Small intestine (tissue), 7 donors: ENCODE results near the gene NOMO2. TPM values are rescaled to one million over a fixed set of nuclear protein-coding genes. Genes with fewer than 3 reads are reported as not detected.
"Not testable (repeated sequence)": the region's sequence is repeated elsewhere in the genome, so short reads cannot be mapped to it uniquely, and the experiment has no call there.

Experiments used
- DNase-seq, 2 donors: peaks; one replicate each; pipeline versions ENCODE4 v3.0.0 to v3.0.0-alpha.2; 2013
- FAIRE-seq: peaks from 2 replicates; lab custom pipeline; 2012; peaks lifted over from hg19 to GRCh38; lab: Jason Lieb, UNC
- H3K27ac ChIP-seq, 3 donors: one replicate each; pipeline ENCODE4 v1.5.1; 2013; ENCODE audit warnings: low read length in 2 of 3, mild to moderate bottlenecking in 2 of 3, control low read depth in 1 of 3, inconsistent platforms in 1 of 3, low read depth in 1 of 3, moderate library complexity in 1 of 3
- H3K27me3 ChIP-seq, 3 donors: one replicate each; pipeline ENCODE4 v1.6.1; 2013; ENCODE audit warnings: low read length in 3 of 3, inconsistent platforms in 1 of 3; ENCODE audit not compliant: control insufficient read depth in 3 of 3, insufficient read depth in 3 of 3
- H3K36me3 ChIP-seq, 3 donors: one replicate each; pipeline ENCODE4 v1.6.1; 2013; ENCODE audit warnings: low read length in 3 of 3, inconsistent platforms in 1 of 3, low read depth in 1 of 3, mild to moderate bottlenecking in 1 of 3, moderate library complexity in 1 of 3; ENCODE audit not compliant: control insufficient read depth in 3 of 3, insufficient read depth in 2 of 3
- H3K4me1 ChIP-seq, 3 donors: one replicate each; pipeline ENCODE4 v1.6.1; 2013; ENCODE audit warnings: low read length in 2 of 3, inconsistent platforms in 1 of 3, low read depth in 1 of 3, mild to moderate bottlenecking in 1 of 3, moderate library complexity in 1 of 3; ENCODE audit not compliant: control insufficient read depth in 3 of 3, insufficient read depth in 2 of 3
- H3K4me3 ChIP-seq, 3 donors: one replicate each; pipeline ENCODE4 v1.5.1; 2013; ENCODE audit warnings: low read length in 3 of 3, control low read depth in 1 of 3, inconsistent platforms in 1 of 3, low read depth in 1 of 3, mild to moderate bottlenecking in 1 of 3, moderate library complexity in 1 of 3
- H3K9me3 ChIP-seq, 2 donors: one replicate each; pipeline ENCODE4 v1.6.1; 2013; ENCODE audit warnings: low read depth in 1 of 2, low read length in 1 of 2; ENCODE audit not compliant: control insufficient read depth in 2 of 2, insufficient read depth in 1 of 2
- WGBS, 3 donors: extraction: QIAGEN DNeasy Blood & Tissue Kit; methylation state at CpG; one replicate each; pipeline ENCODE4 v1.1.7; 2013; 5-methylcytosine and 5-hydroxymethylcytosine counted together
- polyA plus RNA-seq, 4 donors: library from polyadenylated mRNA; stranded (reverse) in 3 of 4; unstranded in 1 of 4; fragments of 200-250 nt in 3 of 4; fragments of 120-200 nt in 1 of 4; gene quantifications; one replicate each; pipeline versions ENCODE4 v1.2.1 to v1.2.3, GENCODE V29; 2013
- donor health status: healthy with polysubstance abuse.
- donor health status: control.
- donor health status: control.
- donor health status: Bipolar disorder and iron deficiency.
- donor health status: healthy.

The NOMO2 gene
- polyA plus RNA-seq, 4 donors: 54.6 to 122 (median 74.3) TPM

DNA sequence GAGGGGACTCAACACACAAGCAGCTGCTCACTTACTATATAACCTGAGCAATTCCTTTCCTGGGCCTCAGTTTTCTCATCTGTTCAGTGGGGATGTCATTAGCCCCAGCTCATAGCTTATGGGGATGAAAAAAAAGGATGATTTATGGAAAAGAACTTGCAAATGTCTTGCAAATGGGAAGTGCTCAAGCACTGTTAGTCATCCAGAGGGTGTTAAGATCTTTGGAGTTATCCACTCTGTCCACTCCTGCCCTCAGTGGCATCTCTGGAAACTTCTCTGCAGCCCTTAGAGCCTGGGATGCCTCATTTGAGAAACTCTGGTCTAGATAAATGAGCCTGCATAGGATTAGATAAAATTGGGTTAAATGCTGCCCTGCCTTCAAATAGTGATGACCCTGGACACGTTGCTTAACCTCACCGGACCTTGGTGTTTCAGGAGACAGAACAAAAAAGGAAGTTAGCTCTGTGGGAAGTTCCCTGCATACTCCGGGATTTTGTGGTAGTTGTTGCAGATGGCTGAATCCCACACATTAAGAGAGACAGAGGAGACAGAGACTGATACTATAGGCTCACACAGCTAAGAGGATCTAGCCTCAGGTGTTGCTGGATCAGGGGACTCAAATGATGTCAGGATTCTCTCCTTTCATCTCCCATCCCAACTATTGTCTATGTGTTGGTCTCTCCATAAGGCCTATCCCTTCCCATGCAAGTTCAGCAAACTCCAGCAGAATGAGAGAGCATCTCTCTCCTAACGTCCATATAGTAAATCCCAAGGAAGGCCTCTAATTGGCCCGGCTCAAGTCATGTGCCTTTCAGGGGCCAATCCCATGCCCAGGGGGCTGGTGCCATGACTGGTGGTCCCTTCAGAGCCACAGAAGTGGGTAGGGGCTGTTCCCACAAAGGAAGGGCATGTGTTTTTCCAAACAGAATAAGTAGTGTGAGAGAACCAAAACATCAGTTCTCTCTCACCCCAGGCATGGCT is 25.0 kb upstream of the NOMO2 start:
- FAIRE-seq, DNase-seq, H3K27me3 ChIP-seq, H3K4me1 ChIP-seq, H3K27ac ChIP-seq, H3K4me3 ChIP-seq, H3K9me3 ChIP-seq: not testable (repeated sequence)
- H3K36me3 ChIP-seq: peaks cover 0 to 17% (median 2%) of the 10 kb centered on the region in 3 donors
- 78 to 85% (median 78%) methylated on average over 2 to 5 of the region's 5 CpGs for WGBS, 3 donors

GRCh38 chr16:18585789-18586188 is 23.9 kb upstream of the NOMO2 start:
- not testable (repeated sequence) for H3K4me3 ChIP-seq, DNase-seq, H3K9me3 ChIP-seq, H3K4me1 ChIP-seq, H3K27ac ChIP-seq, FAIRE-seq, H3K27me3 ChIP-seq
- 94 to 99% (median 99%) methylated on average over 9 to 10 of the region's 10 CpGs for WGBS, 3 donors
- H3K36me3 ChIP-seq: peaks cover 0 to 14% (median 0%) of the 10 kb centered on the region in 3 donors

- Histone ChIP-seq H3K27ac (no peak overlapping the region), H3K36me3 (peaks cover 0 to 11% (median 0%) of the 10 kb centered on the region in 3 donors), H3K9me3 (no peaks in the 10 kb centered on the region), H3K4me1 (no peaks in the 10 kb centered on the region), H3K27me3 (no peaks in the 10 kb centered on the region), H3K4me3 (no peak overlapping the region)
- DNase-seq (no peak), FAIRE-seq (no peak)
- WGBS, 3 donors: 88 to 96% (median 92%) methylated on average over 1 of the region's 1 CpG
These were observed 21.0 kb upstream of the NOMO2 start for GRCh38 chr16:18582902-18583301.

- H3K27ac ChIP-seq, FAIRE-seq, H3K4me1 ChIP-seq, H3K36me3 ChIP-seq, DNase-seq, H3K4me3 ChIP-seq, H3K27me3 ChIP-seq, H3K9me3 ChIP-seq: not testable (repeated sequence)
- WGBS, 3 donors: 82 to 88% (median 84%) methylated on average over 3 of the region's 5 CpGs
These were observed 18.5 kb upstream of the NOMO2 start for GRCh38 chr16:18580396-18580795.

DNA sequence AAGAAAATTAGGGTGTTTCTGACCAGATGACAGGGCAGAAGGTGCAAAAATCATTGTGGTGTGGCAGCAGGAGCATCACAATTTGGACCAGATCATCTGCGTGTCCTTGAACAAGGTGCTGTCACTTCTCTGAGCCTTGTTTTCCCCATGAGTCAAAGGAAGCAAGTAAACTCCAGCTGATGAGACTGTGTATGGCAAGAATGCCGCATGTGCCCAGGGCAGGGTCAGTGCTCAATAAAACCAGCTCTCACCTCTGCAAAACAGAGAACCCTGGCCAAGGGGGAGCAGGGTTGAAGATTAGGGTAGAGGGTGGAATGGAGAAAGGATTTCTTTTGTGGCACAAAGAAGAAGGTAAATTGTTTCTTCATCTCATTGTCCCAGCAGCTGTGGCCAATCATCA is 17.4 kb upstream of the NOMO2 start:
- H3K4me3 ChIP-seq, DNase-seq, H3K27ac ChIP-seq, FAIRE-seq, H3K27me3 ChIP-seq, H3K4me1 ChIP-seq, H3K36me3 ChIP-seq, H3K9me3 ChIP-seq: not testable (repeated sequence)
- WGBS, 3 donors: 94 to 100% (median 100%) methylated on average over 2 of the region's 2 CpGs

GRCh38 chr16:18577942-18578341 is 16.0 kb upstream of the NOMO2 start:
- H3K36me3 ChIP-seq, H3K9me3 ChIP-seq, H3K4me1 ChIP-seq, H3K27me3 ChIP-seq, FAIRE-seq, DNase-seq, H3K27ac ChIP-seq, H3K4me3 ChIP-seq: not testable (repeated sequence)
- WGBS, 3 donors: 94 to 100% (median 97%) methylated on average over 1 of the region's 1 CpG

DNA sequence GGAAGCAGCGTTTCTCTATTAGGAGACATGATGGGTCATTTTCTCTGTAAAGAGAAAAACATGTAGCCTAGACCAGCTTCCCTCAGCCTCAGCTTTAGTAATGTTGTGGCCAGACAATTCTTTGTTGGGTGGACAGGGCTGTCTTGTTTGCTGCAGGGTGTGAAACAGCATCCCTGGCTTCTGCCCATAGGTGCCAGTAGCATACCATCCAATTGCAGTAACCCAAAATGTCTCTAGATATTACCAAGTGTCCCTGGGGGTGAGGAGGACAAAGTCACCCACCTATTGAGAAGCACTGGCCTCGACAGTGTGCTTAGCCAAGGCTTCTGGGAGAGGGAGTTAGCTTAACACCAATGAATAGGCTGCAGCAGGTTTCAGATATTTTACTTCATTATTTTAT is 14.0 kb upstream of the NOMO2 start:
- not testable (repeated sequence) for H3K36me3 ChIP-seq, H3K4me1 ChIP-seq, H3K27me3 ChIP-seq, H3K4me3 ChIP-seq, H3K9me3 ChIP-seq, H3K27ac ChIP-seq, FAIRE-seq, DNase-seq
- WGBS, 3 donors: 44 to 91% (median 55%) methylated on average over 1 to 2 of the region's 2 CpGs

- H3K9me3 ChIP-seq, H3K36me3 ChIP-seq, H3K27me3 ChIP-seq, H3K27ac ChIP-seq, H3K4me1 ChIP-seq, FAIRE-seq, H3K4me3 ChIP-seq, DNase-seq: not testable (repeated sequence)
- 87 to 94% (median 88%) methylated on average over 9 of the region's 13 CpGs for WGBS, 3 donors
These were observed 13.5 kb upstream of the NOMO2 start for GRCh38 chr16:18575298-18575917.
